ENCODE measurements around the gene HSPA4. TPM values are rescaled to one million over a fixed set of nuclear protein-coding genes. Genes with fewer than 3 reads are reported as not detected.

The HSPA4 gene
- total and polyA plus RNA-seq, 2 of the 13 experiments (the other 11 are each of a cell fraction or from before 2014, with no cell fraction given): 36.6 to 231 TPM

DNA sequence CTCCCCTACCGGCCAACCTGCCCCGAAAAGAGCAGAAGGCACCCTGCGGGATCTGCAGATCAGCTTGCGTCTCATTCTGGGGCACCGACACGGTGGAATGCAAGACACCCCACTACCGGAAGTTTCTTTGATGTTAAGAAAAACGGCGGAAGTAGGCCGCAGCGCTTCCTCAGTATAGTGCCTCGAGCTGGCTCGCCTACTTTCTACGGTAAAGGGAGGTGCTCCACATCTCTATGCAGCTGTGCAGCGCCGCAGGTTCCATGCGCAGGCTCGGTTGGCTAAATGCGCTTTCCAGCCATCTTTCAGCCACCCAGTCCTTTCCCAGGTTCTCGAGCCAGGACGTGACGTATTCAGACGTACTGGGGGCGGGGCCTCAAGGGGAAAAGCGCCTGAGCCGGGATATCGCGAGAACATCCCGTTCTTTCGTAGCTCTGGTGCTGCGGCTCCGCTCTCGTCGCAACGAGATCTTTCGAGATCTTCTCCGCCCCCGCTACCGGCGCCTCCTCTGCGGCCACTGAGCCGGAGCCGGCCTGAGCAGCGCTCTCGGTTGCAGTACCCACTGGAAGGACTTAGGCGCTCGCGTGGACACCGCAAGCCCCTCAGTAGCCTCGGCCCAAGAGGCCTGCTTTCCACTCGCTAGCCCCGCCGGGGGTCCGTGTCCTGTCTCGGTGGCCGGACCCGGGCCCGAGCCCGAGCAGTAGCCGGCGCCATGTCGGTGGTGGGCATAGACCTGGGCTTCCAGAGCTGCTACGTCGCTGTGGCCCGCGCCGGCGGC is at the start of gene HSPA4 (continued):
- TF ChIP-seq, protein P1, sequence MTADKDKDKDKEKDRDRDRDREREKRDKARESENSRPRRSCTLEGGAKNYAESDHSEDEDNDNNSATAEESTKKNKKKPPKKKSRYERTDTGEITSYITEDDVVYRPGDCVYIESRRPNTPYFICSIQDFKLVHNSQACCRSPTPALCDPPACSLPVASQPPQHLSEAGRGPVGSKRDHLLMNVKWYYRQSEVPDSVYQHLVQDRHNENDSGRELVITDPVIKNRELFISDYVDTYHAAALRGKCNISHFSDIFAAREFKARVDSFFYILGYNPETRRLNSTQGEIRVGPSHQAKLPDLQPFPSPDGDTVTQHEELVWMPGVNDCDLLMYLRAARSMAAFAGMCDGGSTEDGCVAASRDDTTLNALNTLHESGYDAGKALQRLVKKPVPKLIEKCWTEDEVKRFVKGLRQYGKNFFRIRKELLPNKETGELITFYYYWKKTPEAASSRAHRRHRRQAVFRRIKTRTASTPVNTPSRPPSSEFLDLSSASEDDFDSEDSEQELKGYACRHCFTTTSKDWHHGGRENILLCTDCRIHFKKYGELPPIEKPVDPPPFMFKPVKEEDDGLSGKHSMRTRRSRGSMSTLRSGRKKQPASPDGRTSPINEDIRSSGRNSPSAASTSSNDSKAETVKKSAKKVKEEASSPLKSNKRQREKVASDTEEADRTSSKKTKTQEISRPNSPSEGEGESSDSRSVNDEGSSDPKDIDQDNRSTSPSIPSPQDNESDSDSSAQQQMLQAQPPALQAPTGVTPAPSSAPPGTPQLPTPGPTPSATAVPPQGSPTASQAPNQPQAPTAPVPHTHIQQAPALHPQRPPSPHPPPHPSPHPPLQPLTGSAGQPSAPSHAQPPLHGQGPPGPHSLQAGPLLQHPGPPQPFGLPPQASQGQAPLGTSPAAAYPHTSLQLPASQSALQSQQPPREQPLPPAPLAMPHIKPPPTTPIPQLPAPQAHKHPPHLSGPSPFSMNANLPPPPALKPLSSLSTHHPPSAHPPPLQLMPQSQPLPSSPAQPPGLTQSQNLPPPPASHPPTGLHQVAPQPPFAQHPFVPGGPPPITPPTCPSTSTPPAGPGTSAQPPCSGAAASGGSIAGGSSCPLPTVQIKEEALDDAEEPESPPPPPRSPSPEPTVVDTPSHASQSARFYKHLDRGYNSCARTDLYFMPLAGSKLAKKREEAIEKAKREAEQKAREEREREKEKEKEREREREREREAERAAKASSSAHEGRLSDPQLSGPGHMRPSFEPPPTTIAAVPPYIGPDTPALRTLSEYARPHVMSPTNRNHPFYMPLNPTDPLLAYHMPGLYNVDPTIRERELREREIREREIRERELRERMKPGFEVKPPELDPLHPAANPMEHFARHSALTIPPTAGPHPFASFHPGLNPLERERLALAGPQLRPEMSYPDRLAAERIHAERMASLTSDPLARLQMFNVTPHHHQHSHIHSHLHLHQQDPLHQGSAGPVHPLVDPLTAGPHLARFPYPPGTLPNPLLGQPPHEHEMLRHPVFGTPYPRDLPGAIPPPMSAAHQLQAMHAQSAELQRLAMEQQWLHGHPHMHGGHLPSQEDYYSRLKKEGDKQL (CRISPR knock-in tag; IDR thresholded peaks at IDR 0.05; ENCODE audit: low read depth): no peak
- TF ChIP-seq ZSCAN5A (CRISPR knock-in tag; IDR thresholded peaks at IDR 0.05; ENCODE audit: borderline replicate concordance) (peak; percentile 96), ZNF20 (CRISPR knock-in tag; IDR thresholded peaks at IDR 0.05) (peak; percentile 74; the same call in 1 of the 2 replicates), PHF21A (CRISPR knock-in tag; IDR thresholded peaks at IDR 0.05) (no peak; the same call in 1 of the 2 replicates), KAT8 (CRISPR knock-in tag; IDR thresholded peaks at IDR 0.05) (peak; percentile 88), ZNF337 (CRISPR knock-in tag; IDR thresholded peaks at IDR 0.05; ENCODE audit: borderline replicate concordance, low read depth) (peak; percentile 16; the same call in 1 of the 2 replicates), ZBTB34 (CRISPR knock-in tag; IDR thresholded peaks at IDR 0.05) (no peak; the same call in 1 of the 2 replicates), ZNF781 (CRISPR knock-in tag; IDR thresholded peaks at IDR 0.05; ENCODE audit: borderline replicate concordance, not compliant biosample characterization) (peak; percentile 92), ZNF597 (CRISPR knock-in tag; IDR thresholded peaks at IDR 0.05) (no peak), ZNF570 (CRISPR knock-in tag; IDR thresholded peaks at IDR 0.05; ENCODE audit: borderline replicate concordance) (0 out of 2 replicates have a peak, but pooled peaks have one; percentile 57)
